Activated naive CD4-positive, alpha-beta T cell treated with anti-CD3 and anti-CD28 coated beads, Interleukin-2, amount 50 U/mL, for 72 hours (primary cell): ENCODE results near the gene GABBR1. TPM values are rescaled to one million over a fixed set of nuclear protein-coding genes. Genes with fewer than 3 reads are reported as not detected.
A peak's percentile ranks its signal among the peaks of the same experiment; 100 is the strongest.

Experiments used
- ATAC-seq, 2 donors: fragments of 150-1000 bp; cut with Tn5 transposase; 2 replicates each; pipeline ENCODE4 v1.10.0; 2021; ENCODE audit warnings: mild to moderate bottlenecking in 2 of 2, moderate library complexity in 2 of 2
- DNase-seq, 2 donors: peaks; one replicate each; pipeline ENCODE4 v3.0.0; 2021 to 2022; ENCODE audit warnings: low spot score in 2 of 2
- H3K27ac Mint-ChIP-seq, 2 donors: one replicate each; pipeline ENCODE4 v1.8.0; 2022; ENCODE audit warnings: mild to moderate bottlenecking in 2 of 2, mixed read lengths in 2 of 2
- H3K36me3 Mint-ChIP-seq, 2 donors: one replicate each; pipeline ENCODE4 v1.8.0; 2022; ENCODE audit warnings: mixed read lengths in 2 of 2
- H3K9me3 Mint-ChIP-seq, 2 donors: one replicate each; pipeline ENCODE4 v1.8.0; 2022; ENCODE audit warnings: mixed read lengths in 2 of 2
- total RNA-seq, 2 donors: library from RNA; stranded (reverse); gene quantifications; one replicate each; pipeline ENCODE4 v1.2.3, GENCODE V29; 2022

The GABBR1 gene
- total RNA-seq, 2 donors from 2014 or later = 21.7 to 25.3 TPM

DNA sequence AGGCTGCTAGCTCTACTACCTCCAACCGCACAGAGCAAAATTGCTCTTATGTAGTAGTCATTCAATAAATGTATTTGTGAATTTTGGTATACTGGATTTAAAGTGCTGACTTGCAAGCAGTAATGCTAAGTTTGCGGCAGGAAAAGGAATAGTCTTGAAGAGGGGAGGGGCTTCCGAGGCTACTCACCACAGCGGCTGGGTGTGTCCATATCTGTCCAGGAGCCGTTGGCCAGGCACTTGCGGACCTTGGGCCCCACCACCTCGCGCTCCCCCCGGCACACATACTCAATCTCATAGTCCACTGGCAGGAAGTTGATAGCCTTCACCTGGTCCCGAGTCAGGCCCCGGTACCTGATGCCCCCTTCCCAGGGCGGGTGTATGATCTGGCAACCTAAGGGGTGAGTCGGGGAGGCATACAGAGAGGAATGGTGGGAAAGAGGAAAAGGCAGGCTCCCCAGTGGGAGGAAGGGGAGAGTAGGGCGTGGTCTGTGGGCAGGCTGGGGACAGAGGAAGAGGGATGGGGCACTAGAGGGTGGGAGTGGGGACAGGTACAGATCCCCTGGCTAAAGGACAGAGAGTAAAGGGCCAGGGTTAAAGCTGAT, 1.7 kb downstream of the GABBR1 start:
- H3K27ac Mint-ChIP-seq = peak overlapping the region; percentile 73 to 83

DNA sequence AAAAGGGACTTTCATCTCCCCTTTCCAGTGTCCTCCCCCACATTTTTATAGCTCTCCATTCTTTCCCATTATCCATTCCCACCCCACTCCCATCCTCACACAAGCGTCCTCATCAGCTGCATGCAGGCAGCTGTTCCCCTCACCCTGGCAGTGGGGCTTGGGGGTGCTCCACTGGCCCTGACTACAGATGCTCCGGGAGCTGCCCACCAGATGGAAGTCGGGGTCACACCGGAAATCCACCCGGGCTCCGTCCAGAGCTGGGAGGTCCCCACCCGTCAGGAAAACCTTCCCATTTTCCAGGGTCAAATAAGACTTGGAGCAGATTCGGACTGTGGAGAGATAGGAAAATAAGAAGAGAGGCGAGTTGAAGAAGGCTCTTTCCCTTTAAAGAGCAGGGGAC, 2.7 kb downstream of the GABBR1 start:
- no peak overlapping the region for H3K27ac Mint-ChIP-seq
- no peaks in the 10 kb centered on the region for H3K9me3 Mint-ChIP-seq
- DNase-seq (no peak), ATAC-seq (no peak)
- H3K36me3 Mint-ChIP-seq = no peaks in the 10 kb centered on the region

More for the DNA sequence above, 1.7 kb downstream of the GABBR1 start:
- ATAC-seq (no peak), DNase-seq (no peak)
- Mint-ChIP-seq H3K36me3 (no peaks in the 10 kb centered on the region), H3K9me3 (no peaks in the 10 kb centered on the region)

- Mint-ChIP-seq H3K9me3 (no peaks in the 10 kb centered on the region), H3K27ac (no peak overlapping the region), H3K36me3 (no peaks in the 10 kb centered on the region)
- no peak for DNase-seq
- no peak for ATAC-seq
Measured at GRCh38 chr6:29629571-29629970, 3.4 kb downstream of the GABBR1 start.

- peak; percentile 56 to 60 for ATAC-seq
Measured at GRCh38 chr6:29628419-29629281, 4.3 kb downstream of the GABBR1 start.

DNA sequence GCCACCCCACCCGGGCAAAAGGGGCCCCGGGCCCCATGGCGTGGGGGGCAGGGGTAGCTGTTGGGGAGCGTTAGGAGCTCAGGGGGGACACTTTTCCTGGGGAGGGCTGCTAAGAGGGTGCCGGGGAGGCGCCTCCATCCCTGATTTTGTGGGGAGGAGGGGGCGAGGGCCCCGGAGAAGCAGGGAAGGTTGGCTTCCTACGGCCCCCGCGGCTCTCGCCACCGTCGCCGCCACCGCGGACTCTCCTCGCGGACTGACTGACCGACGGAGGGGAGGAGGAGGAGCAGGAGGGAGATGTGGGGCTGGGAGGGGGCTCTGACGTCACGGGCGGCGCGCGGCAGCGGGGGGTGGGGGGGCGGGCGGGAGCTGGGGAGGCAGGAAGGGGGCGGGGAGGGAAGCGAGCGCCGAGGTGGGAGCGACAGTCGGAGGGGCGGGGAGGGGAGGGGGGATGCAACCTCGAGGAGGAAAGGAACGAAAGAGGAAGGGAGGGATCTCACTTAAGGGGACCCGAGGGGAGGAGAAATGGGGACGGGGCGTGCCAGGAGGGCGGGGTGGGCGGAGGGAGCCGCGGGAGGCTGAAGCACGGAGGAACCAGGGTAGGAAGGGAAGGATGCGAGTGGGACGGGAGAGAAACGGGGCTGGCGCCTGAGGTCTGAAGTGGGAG, 5.1 kb downstream of the GABBR1 start:
- no peaks in the 10 kb centered on the region for H3K36me3 Mint-ChIP-seq
- no peaks in the 10 kb centered on the region for H3K9me3 Mint-ChIP-seq
- peak overlapping the region; percentile 59 to 73 for H3K27ac Mint-ChIP-seq
- DNase-seq = no peak
- ATAC-seq = peak; percentile 14 to 43

More at GRCh38 chr6:29628419-29629281, 4.3 kb downstream of the GABBR1 start:
- Mint-ChIP-seq H3K9me3 (no peaks in the 10 kb centered on the region), H3K36me3 (no peaks in the 10 kb centered on the region), H3K27ac (peak overlapping the region; percentile 59 to 73)
- peak; percentile 61 to 68 for DNase-seq

DNA sequence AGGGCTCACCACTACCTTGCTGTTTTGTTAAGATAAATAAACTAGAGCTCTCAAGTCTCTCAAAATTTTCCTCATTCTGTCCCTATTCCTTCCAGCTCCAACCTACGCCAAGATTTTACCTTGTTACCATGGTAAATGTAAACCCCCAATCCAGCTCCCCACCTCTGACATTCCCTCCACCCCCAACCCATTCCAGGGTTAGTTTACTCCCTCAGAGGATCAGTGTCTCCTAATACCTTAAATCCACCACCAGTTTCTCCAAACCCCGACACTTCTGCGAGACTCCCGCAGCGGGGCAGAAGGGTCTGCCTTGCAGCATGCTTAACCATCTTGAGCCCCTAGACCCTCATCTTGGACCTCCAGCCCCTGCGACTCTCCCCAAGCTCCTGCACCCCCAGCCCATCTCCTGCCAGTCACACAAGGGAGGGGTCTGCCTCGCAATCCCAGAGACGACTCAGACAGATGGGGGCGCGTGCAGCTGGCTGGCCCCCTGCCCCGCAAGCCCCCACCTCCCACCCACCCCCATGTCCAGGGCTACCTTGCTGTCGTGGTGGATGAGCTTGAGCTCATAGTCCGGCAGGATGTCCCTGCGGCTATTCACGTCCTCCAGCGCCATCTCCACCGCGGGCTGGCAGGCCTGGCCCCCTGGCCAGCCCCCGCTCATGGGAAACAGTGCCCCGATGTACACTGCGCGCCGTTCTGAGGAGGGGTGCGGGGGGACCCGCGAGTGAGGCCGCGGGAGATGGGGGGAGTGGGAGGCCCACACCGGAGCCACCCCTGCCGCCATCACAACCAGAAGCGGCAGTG, 5.8 kb downstream of the GABBR1 start:
- no peaks in the 10 kb centered on the region for H3K9me3 Mint-ChIP-seq
- no peak for DNase-seq

DNA sequence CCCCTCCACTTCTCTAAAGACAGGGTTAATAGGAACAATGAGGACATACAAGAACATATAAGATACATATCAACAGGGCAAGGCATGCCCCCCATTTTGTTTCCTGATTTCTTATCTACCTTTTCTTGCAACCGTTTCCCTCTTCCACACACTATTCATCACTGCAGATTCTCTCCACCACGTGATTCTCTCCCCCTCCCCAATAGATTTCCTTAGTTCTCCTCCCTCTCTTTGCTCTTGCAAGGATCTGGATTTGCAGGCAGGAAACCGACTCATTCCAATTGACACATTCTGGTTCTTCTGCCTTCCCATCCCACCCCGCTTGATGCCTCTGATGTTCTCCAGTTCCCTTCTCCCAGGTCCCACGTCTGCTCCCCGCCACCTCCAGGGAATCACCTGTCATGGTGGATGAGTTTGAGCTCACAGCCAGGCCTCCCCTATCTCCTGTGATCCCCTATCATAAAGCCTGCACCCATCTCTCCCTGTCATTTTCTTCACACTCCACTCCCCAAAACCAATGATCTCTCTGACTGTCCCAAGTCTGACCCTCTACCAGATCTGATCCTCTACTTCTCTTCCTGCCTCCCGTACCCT, 7.5 kb downstream of the GABBR1 start:
- ATAC-seq (no peak), DNase-seq (no peak)
- Mint-ChIP-seq H3K9me3 (no peaks in the 10 kb centered on the region), H3K36me3 (no peaks in the 10 kb centered on the region), H3K27ac (no peak overlapping the region)

More for the DNA sequence above, 5.8 kb downstream of the GABBR1 start:
- H3K27ac Mint-ChIP-seq = no peak overlapping the region
- no peak for ATAC-seq
- no peaks in the 10 kb centered on the region for H3K36me3 Mint-ChIP-seq

- H3K27ac Mint-ChIP-seq = no peak overlapping the region
- H3K36me3 Mint-ChIP-seq = no peaks in the 10 kb centered on the region
- no peak for ATAC-seq
Measured at GRCh38 chr6:29624520-29624961, 8.4 kb downstream of the GABBR1 start.

DNA sequence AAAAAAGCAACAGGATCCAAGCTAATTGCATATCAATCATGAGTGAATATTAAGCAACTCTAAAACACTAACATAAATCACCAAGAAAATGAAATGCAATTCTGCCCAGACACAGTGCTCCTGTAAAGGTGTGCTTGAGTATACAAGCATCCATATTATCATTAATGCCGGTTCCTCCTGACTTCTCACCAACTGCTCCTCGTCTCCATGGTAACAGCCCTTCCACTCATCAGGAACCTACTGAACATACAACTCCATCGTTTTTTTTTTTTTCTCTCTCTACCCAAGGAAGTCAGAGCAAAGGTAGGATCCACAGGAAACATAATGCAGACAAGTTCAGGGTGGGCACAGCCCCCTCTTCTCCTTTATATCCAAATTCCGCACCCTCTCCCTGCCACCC, 12.4 kb downstream of the GABBR1 start:
- DNase-seq (no peak), ATAC-seq (no peak)

More at GRCh38 chr6:29624520-29624961, 8.4 kb downstream of the GABBR1 start:
- H3K9me3 Mint-ChIP-seq = no peaks in the 10 kb centered on the region
- no peak for DNase-seq

GRCh38 chr6:29619578-29620160, 13.3 kb downstream of the GABBR1 start:
- Mint-ChIP-seq H3K9me3 (no peaks in the 10 kb centered on the region), H3K27ac (peak overlapping the region in 1 of 2 donors; percentile 17), H3K36me3 (no peaks in the 10 kb centered on the region)
- no peak for DNase-seq
- ATAC-seq = no peak

More for the DNA sequence above, 12.4 kb downstream of the GABBR1 start:
- no peaks in the 10 kb centered on the region for H3K36me3 Mint-ChIP-seq
- no peak overlapping the region for H3K27ac Mint-ChIP-seq
- no peaks in the 10 kb centered on the region for H3K9me3 Mint-ChIP-seq

- no peaks in the 10 kb centered on the region for H3K36me3 Mint-ChIP-seq
- no peak for ATAC-seq
- H3K27ac Mint-ChIP-seq = no peak overlapping the region
- no peaks in the 10 kb centered on the region for H3K9me3 Mint-ChIP-seq
- DNase-seq = no peak
Measured at GRCh38 chr6:29617782-29618554, 15.0 kb downstream of the GABBR1 start.

DNA sequence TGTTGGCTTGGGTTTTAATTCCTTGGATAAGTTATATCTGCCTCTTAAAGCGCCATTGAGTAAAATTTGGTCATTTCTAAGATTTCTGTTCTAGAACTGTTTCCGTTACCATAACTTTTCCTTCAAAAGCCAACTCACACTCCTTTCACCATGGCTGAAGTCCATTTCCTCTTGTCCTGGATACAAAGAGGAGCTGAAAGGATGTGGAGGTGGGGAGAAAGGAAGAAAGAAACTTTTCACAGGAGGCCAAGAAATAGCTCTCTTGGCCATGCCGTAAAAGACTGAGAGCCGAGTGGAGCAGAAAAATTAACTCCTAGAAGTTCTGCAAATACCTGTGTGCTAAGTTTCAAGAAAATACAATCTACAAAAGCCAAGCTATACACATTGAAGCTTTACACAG, 21.6 kb downstream of the GABBR1 start:
- ATAC-seq = no peak
- H3K36me3 Mint-ChIP-seq = no peaks in the 10 kb centered on the region
- no peak overlapping the region for H3K27ac Mint-ChIP-seq
- no peak for DNase-seq
- no peaks in the 10 kb centered on the region for H3K9me3 Mint-ChIP-seq

- no peak for ATAC-seq
- DNase-seq = no peak
- H3K36me3 Mint-ChIP-seq = no peaks in the 10 kb centered on the region
- no peaks in the 10 kb centered on the region for H3K9me3 Mint-ChIP-seq
- no peak overlapping the region for H3K27ac Mint-ChIP-seq
Measured at GRCh38 chr6:29610540-29610939, 22.4 kb downstream of the GABBR1 start.

GRCh38 chr6:29608131-29608530, 24.9 kb downstream of the GABBR1 start:
- DNase-seq (no peak), ATAC-seq (no peak)
- Mint-ChIP-seq H3K9me3 (no peaks in the 10 kb centered on the region), H3K27ac (no peak overlapping the region), H3K36me3 (no peaks in the 10 kb centered on the region)

GRCh38 chr6:29603930-29604329, 29.1 kb downstream of the GABBR1 start:
- no peak for DNase-seq
- no peaks in the 10 kb centered on the region for H3K36me3 Mint-ChIP-seq
- no peak for ATAC-seq
- H3K9me3 Mint-ChIP-seq = no peaks in the 10 kb centered on the region
- H3K27ac Mint-ChIP-seq = no peak overlapping the region
